Mesenchymal stem cell (in vitro differentiated cells and primary cell): Measurements from ENCODE around the gene MTA3.

Experiments
- DNase-seq: peaks from one replicate; pipeline ENCODE4 v3.0.0-alpha.2; 2013
- H2AFZ ChIP-seq: one replicate; pipeline ENCODE4 v1.6.1; 2013; ENCODE audit warnings: low read depth, mild to moderate bottlenecking, control low read depth, inconsistent platforms, low read length, moderate library complexity
- H2AK5ac ChIP-seq: 2 replicates; pipeline ENCODE4 v1.6.1; 2013; ENCODE audit warnings: low read length, moderate library complexity, mild to moderate bottlenecking, inconsistent platforms; ENCODE audit not compliant: severe bottlenecking
- H2BK120ac ChIP-seq: one replicate; pipeline ENCODE4 v1.6.1; 2013; ENCODE audit warnings: low read depth, mild to moderate bottlenecking, inconsistent platforms, low read length, moderate library complexity
- H2BK12ac ChIP-seq, 2 experiments: one replicate each; pipeline ENCODE4 v1.6.1; 2013; ENCODE audit warnings: inconsistent platforms in 2 of 2, low read length in 2 of 2, mild to moderate bottlenecking in 2 of 2, moderate library complexity in 2 of 2, control low read depth in 1 of 2
- H2BK15ac ChIP-seq: one replicate; pipeline ENCODE4 v1.6.1; 2013; ENCODE audit warnings: mild to moderate bottlenecking, low read depth, inconsistent platforms; ENCODE audit not compliant: poor library complexity, severe bottlenecking
- H2BK5ac ChIP-seq: 2 replicates; pipeline ENCODE4 v1.6.1; 2013; ENCODE audit warnings: low read depth, mild to moderate bottlenecking, low read length, control low read depth, inconsistent platforms; ENCODE audit not compliant: poor library complexity, severe bottlenecking
- H3K14ac ChIP-seq, 2 experiments: one replicate each; pipeline ENCODE4 v1.6.1; 2013; ENCODE audit warnings: inconsistent platforms in 2 of 2, low read length in 2 of 2, control low read depth in 1 of 2, mild to moderate bottlenecking in 1 of 2, moderate library complexity in 1 of 2
- H3K18ac ChIP-seq, 2 experiments: one replicate each; pipeline ENCODE4 v1.6.1; 2013; ENCODE audit warnings: inconsistent platforms in 2 of 2, low read length in 2 of 2, control low read depth in 1 of 2, low read depth in 1 of 2, mild to moderate bottlenecking in 1 of 2
- H3K23ac ChIP-seq, 2 experiments: one replicate each; pipeline ENCODE4 v1.6.1; 2013; ENCODE audit warnings: inconsistent platforms in 2 of 2, low read length in 2 of 2, mild to moderate bottlenecking in 2 of 2, moderate library complexity in 2 of 2, control low read depth in 1 of 2
- H3K27ac ChIP-seq: 2 replicates; pipeline ENCODE4 v1.5.1; 2013; ENCODE audit warnings: mild to moderate bottlenecking, moderate library complexity, low read length, control low read depth, inconsistent platforms; ENCODE audit not compliant: poor library complexity, severe bottlenecking
- H3K27me3 ChIP-seq, 2 experiments: 2 replicates each; pipeline versions ENCODE4 v1.6.1 to v1.7.0; 2013; ENCODE audit warnings: low read length in 2 of 2, mild to moderate bottlenecking in 2 of 2, moderate library complexity in 2 of 2, control low read depth in 1 of 2, inconsistent platforms in 1 of 2; ENCODE audit not compliant: control insufficient read depth in 1 of 2, insufficient read depth in 1 of 2
- H3K36me3 ChIP-seq, 2 experiments: 2 replicates each; pipeline versions ENCODE4 v1.6.1 to v1.7.0; 2013; ENCODE audit warnings: low read length in 2 of 2, control low read depth in 1 of 2, inconsistent platforms in 1 of 2, low read depth in 1 of 2, mild to moderate bottlenecking in 1 of 2; ENCODE audit not compliant: insufficient read depth in 2 of 2, control insufficient read depth in 1 of 2
- H3K4ac ChIP-seq, 2 experiments: one replicate each; pipeline ENCODE4 v1.6.1; 2013; ENCODE audit warnings: inconsistent platforms in 2 of 2, low read length in 2 of 2, mild to moderate bottlenecking in 2 of 2, moderate library complexity in 2 of 2, control low read depth in 1 of 2, low read depth in 1 of 2
- H3K4me1 ChIP-seq: 2 replicates; pipeline ENCODE4 v1.6.1; 2013; ENCODE audit warnings: low read depth, low read length, control low read depth; ENCODE audit not compliant: control insufficient read depth, insufficient read depth
- H3K4me2 ChIP-seq: 2 replicates; pipeline ENCODE4 v1.6.1; 2013; ENCODE audit warnings: low read length, mild to moderate bottlenecking, inconsistent platforms; ENCODE audit not compliant: poor library complexity, severe bottlenecking
- H3K4me3 ChIP-seq, 2 experiments: 2 replicates each; pipeline versions ENCODE4 v1.5.1 to v1.7.0; 2013; ENCODE audit warnings: low read length in 2 of 2, mild to moderate bottlenecking in 2 of 2, control low read depth in 1 of 2, low read depth in 1 of 2; ENCODE audit not compliant: insufficient read depth in 1 of 2
- H3K79me1 ChIP-seq: replicated peaks from 2 replicates; pipeline ENCODE4 v1.6.1; 2013; ENCODE audit warnings: mild to moderate bottlenecking, control low read depth, low read length, inconsistent platforms; ENCODE audit not compliant: poor library complexity, severe bottlenecking
- H3K9ac ChIP-seq: 2 replicates; pipeline ENCODE4 v1.7.0; 2013; ENCODE audit warnings: mild to moderate bottlenecking, low read length, moderate library complexity
- H3K9me3 ChIP-seq: 2 replicates; pipeline ENCODE4 v1.7.0; 2013; ENCODE audit warnings: mild to moderate bottlenecking, low read length; ENCODE audit not compliant: control insufficient read depth
- H4K8ac ChIP-seq: one replicate; pipeline ENCODE4 v1.6.1; 2013; ENCODE audit warnings: inconsistent platforms, mild to moderate bottlenecking, low read length, moderate library complexity
- H4K91ac ChIP-seq: one replicate; pipeline ENCODE4 v1.6.1; 2013; ENCODE audit warnings: mild to moderate bottlenecking, low read length, inconsistent platforms
- WGBS: methylation state at CpG from one replicate; pipeline ENCODE4 v1.1.7; 2013; ENCODE audit warnings: mixed read lengths; 5-methylcytosine and 5-hydroxymethylcytosine counted together

Gene MTA3

DNA sequence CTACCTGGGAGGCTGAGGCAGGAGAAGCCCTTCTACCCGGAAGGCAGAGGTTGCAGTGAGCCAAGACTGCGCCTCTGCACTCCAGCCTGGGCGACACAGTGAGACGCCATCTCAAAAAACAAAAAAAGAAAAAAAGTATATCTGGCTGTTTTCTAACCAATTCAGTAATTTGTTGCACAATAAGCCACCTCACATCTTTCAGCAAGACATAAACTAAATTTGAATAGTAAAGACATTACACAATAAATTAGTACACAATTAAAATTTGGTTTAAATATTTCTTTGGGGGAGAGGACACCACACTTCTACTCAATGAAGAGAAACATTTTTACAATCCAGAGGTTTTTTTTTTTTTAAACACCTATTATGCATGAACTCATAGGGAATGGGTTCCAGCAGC, 36.0 kb upstream of the MTA3 start:
- Histone ChIP-seq H3K27ac (no peak overlapping the region), H3K9ac (no peak overlapping the region), H3K4me2 (no peak overlapping the region), H3K4me3 (no peak overlapping the region), H3K4me1 (no peaks in the 10 kb centered on the region), H2BK12ac (no peak overlapping the region), H2BK120ac (no peak overlapping the region), H3K18ac (no peak overlapping the region), H2BK5ac (no peak overlapping the region), H3K36me3 (no peaks in the 10 kb centered on the region), H2AFZ (no peak overlapping the region), H3K79me1 (no peaks in the 10 kb centered on the region), H2BK15ac (no peak overlapping the region), H4K91ac (no peak overlapping the region), H3K23ac (no peak overlapping the region), H3K27me3 (no peaks in the 10 kb centered on the region), H3K4ac (no peak overlapping the region), H3K9me3 (no peaks in the 10 kb centered on the region), H4K8ac (no peak overlapping the region), H2AK5ac (no peak overlapping the region), H3K14ac (no peak overlapping the region)
- DNase-seq, result no peak
- WGBS, result 98% methylated on average over 4 of the region's 4 CpGs

- no peak overlapping the region for H4K91ac ChIP-seq
- H2BK5ac ChIP-seq, result no peak overlapping the region
- no peak for DNase-seq
- H3K9ac ChIP-seq, result no peak overlapping the region
- H2AFZ ChIP-seq, result no peak overlapping the region
- 93% methylated on average over 2 of the region's 3 CpGs for whole genome bisulfite sequencing
- H3K36me3 ChIP-seq, result no peaks in the 10 kb centered on the region
- no peak overlapping the region for H2AK5ac ChIP-seq
- no peak overlapping the region for H2BK15ac ChIP-seq
- no peaks in the 10 kb centered on the region for H3K79me1 ChIP-seq
- H3K4me2 ChIP-seq, result no peak overlapping the region
- no peaks in the 10 kb centered on the region for H3K4me1 ChIP-seq
- no peak overlapping the region for H2BK12ac ChIP-seq
- no peak overlapping the region for H2BK120ac ChIP-seq
- no peak overlapping the region for H4K8ac ChIP-seq
- no peak overlapping the region for H3K4me3 ChIP-seq
- H3K14ac ChIP-seq, result no peak overlapping the region
- no peaks in the 10 kb centered on the region for H3K27me3 ChIP-seq
- H3K23ac ChIP-seq, result no peak overlapping the region
- no peak overlapping the region for H3K4ac ChIP-seq
- no peaks in the 10 kb centered on the region for H3K9me3 ChIP-seq
- no peak overlapping the region for H3K18ac ChIP-seq
- no peak overlapping the region for H3K27ac ChIP-seq
These were observed 30.9 kb upstream of the MTA3 start for GRCh38 chr2:42537493-42537892.

GRCh38 chr2:42542871-42543270, 25.6 kb upstream of the MTA3 start:
- H3K23ac ChIP-seq, result no peak overlapping the region
- H2BK5ac ChIP-seq, result no peak overlapping the region
- no peak for DNase-seq
- no peak overlapping the region for H3K14ac ChIP-seq
- H4K8ac ChIP-seq, result no peak overlapping the region
- no peaks in the 10 kb centered on the region for H3K79me1 ChIP-seq
- no peak overlapping the region for H3K18ac ChIP-seq
- H3K27ac ChIP-seq, result no peak overlapping the region
- H3K27me3 ChIP-seq, result no peaks in the 10 kb centered on the region
- H3K4ac ChIP-seq, result no peak overlapping the region
- no peak overlapping the region for H4K91ac ChIP-seq
- 90% methylated on average over 3 of the region's 4 CpGs for WGBS
- no peak overlapping the region for H2BK120ac ChIP-seq
- H3K4me2 ChIP-seq, result no peak overlapping the region
- H3K9me3 ChIP-seq, result no peaks in the 10 kb centered on the region
- H2AK5ac ChIP-seq, result no peak overlapping the region
- no peak overlapping the region for H2BK12ac ChIP-seq
- no peak overlapping the region for H2AFZ ChIP-seq
- H2BK15ac ChIP-seq, result no peak overlapping the region
- H3K36me3 ChIP-seq, result no peaks in the 10 kb centered on the region
- H3K4me3 ChIP-seq, result no peak overlapping the region
- H3K9ac ChIP-seq, result no peak overlapping the region
- no peaks in the 10 kb centered on the region for H3K4me1 ChIP-seq

DNA sequence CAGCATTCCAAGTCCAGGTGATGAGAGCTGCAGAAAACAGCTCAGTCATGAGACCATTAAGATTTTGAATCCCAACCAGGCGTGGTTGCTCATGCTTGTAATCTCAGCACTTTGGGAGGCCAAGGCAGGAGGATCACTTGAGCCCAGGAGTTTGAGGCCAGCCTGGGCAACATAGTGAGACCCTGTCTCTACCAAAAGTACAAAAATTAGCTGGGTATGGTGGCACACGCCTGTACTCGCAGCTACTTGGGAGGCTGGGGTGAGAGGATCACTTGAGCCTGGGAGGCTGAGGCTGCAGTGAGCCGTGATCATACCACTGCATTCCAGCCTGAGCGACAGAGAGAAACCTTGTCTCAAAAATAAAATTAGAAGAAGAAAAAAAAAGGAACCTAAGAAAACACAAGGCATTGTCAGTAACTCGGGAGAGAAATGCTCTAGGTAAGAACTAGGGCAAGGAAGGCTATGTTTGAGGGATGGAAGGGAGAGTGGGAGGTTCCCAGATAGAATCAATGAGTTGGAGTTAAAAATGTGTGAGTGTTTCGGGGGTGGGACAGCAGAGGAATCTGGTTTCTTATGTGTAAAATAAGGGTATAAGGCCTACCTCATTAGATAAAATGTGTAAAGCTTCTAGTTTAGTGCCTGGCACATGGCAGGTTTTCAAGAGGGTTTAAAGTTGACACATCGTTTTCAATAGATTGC, 23.3 kb upstream of the MTA3 start:
- Histone ChIP-seq H3K36me3 (no peaks in the 10 kb centered on the region), H3K79me1 (no peaks in the 10 kb centered on the region), H4K8ac (no peak overlapping the region), H3K27ac (no peak overlapping the region), H2BK15ac (no peak overlapping the region), H3K23ac (no peak overlapping the region), H2AFZ (no peak overlapping the region), H2BK120ac (no peak overlapping the region), H3K4me2 (no peak overlapping the region), H3K18ac (no peak overlapping the region), H3K27me3 (no peaks in the 10 kb centered on the region), H3K4ac (no peak overlapping the region), H3K14ac (no peak overlapping the region), H3K9me3 (no peaks in the 10 kb centered on the region), H2AK5ac (no peak overlapping the region), H3K4me3 (no peak overlapping the region), H3K9ac (no peak overlapping the region), H2BK12ac (no peak overlapping the region), H2BK5ac (no peak overlapping the region), H4K91ac (no peak overlapping the region), H3K4me1 (no peaks in the 10 kb centered on the region)
- WGBS, result 85% methylated on average over 8 of the region's 8 CpGs
- DNase-seq, result no peak
